GM19023 (cell line): ENCODE data around the gene ITGAE.

Experiments
- ATAC-seq: cut with Tn5 transposase; IDR thresholded peaks from one replicate; pipeline ENCODE4 v1.9.1; 2021; ENCODE audit warnings: mild to moderate bottlenecking, moderate library complexity; ENCODE audit not compliant: unreplicated experiment

ITGAE gene

DNA sequence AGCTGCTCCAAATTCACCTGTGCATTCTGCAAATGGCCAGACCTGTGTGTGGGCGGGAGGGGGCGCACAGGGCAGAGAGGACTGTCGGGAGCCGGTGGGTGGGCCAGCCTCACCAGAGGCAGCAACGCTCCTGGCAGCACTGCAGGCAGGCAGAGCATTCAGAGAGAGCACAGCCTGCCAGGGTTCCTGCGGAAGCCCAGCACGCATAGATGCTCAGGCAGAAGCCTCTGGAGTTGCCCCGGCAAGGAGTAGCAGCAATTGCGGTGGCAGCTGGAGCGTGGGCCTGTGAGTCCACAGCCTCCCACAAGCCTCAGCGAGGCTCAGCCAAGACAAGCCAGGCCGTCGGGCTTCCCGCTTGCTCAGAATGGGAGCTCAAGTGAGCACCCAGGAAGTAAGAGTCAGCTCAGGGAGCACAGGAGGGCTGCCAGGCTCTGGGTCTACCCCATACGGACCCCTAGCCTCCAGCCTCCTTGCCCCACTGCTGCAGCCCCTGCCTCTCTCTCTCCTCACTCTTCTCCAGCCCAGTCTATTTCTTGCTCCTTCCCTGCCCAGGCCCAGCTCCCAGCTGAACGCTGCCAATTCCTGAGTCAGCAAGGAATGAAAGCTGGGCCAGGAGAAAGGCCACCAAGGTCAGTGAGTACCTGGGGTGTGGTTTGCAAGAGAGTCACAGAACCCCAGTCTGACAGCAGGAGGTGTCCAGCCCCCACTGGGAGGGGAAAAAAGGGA lies 122.7 kb downstream of the ITGAE start:
- ATAC-seq: no peak

DNA sequence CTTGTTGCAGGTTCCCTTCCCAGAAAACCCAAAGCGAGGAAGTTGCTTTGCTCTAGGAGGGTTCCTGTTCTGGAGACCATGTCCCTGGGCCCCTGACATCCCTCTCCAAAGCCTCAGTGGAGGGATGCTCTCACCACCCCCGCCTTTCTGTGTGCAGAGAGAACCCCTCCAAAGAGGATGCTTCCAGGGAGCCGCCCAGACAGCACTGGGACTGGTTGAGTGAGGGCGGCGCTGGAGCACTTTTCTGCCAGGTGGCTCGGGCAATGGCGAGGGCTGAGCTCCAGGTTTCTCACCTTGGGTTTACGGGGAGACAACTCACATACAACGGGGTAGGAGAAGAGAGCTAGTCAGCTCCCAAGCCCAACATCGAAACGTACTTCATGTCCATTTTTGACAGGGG lies 125.1 kb downstream of the ITGAE start:
- no peak for ATAC-seq

DNA sequence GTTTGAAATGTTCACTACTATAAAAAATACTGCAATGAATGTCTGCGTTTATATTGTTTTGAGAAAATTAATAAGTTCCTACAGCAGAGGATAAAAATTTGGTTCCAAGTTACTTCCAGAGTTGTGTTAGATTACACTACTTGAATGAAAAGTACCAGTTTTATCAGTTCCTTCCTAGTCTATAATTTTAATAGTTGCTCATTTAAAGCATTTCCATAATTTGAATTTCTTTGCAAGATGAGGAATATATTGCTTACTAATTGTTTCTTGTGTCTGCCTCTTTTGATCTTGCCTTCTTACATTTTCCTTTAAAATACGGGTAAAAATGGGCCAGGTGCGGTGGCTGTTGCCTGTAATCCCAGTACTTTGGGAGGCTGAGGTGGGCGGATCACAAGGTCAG lies 128.4 kb downstream of the ITGAE start:
- no peak for ATAC-seq

DNA sequence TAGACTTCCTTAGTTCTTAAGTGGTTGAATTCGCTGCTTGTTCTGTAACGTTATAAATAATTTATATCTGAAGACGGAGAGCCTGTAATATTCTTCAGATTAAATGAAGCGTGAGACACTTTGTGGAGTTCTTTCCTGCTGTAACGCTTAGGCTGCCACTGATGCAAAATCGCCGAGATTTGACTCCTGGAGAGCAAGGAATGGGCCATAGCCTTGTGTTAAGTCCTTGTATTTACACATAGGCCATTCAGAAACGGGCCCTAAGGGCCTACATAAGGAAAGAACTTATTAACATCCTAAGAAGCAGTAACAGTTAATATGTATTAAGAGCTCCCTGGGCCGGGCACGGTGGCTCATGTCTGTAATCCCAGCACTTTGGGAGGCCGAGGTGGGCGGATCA lies 131.4 kb downstream of the ITGAE start:
- ATAC-seq: no peak

DNA sequence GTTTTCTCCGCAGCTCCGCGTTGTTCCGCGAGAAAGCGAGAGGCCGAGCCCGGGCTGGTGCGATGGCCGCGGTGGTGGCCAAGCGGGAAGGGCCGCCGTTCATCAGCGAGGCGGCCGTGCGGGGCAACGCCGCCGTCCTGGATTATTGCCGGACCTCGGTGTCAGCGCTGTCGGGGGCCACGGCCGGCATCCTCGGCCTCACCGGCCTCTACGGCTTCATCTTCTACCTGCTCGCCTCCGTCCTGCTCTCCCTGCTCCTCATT lies 132.0 kb downstream of the ITGAE start:
- ATAC-seq: peak; percentile 4

DNA sequence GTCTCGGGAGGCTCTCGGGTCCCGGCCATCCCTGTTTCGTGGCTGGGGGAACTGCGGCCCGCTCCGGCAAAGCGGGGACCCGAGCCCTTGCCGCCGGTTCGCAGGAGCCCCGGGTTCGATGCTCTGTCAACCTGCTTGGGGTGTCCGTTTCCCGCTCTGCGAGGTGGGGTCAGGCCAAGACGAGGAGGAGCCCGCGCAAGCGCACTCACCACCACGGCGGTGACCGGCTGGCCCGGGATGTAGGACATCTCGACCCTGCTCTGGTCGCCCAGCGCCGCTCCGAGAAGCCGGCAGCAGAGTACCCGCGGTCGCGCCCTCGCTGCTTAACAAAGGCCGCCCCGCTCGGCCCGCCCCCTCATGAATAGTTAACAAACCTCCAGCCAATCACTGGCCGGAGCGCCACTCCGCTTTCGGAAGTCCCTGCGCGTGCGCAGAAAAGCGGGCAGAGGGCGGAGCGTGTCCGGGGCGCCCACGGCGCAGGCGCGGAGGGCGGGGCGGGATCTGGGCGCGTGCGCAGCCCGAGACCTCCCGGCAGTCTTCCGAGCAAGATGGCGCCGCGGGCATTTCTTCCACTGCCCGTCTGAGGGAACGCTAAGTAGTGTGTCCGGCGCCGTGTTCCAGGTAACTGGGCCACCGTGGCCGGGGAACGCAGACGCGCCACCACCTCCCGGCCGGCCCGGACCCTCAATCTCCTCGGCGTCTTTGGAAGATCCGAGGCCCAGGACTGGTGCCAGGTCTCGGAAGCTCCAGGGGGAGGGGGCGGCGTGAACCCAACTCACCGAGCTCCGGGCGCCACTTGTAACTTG lies 132.5 kb downstream of the ITGAE start, which contains the start of the genes EMC6 and TAX1BP3:
TSS of gene EMC6 (plus strand) at position 534 of the 806 bp plus-strand sequence. CDS start 335 bp downstream, outside the sequence.
TSS of gene TAX1BP3 (minus strand) at position 300 of the 806 bp plus-strand sequence. CDS start at position 248, 52 bp downstream.
- ATAC-seq: peak; percentile 86

DNA sequence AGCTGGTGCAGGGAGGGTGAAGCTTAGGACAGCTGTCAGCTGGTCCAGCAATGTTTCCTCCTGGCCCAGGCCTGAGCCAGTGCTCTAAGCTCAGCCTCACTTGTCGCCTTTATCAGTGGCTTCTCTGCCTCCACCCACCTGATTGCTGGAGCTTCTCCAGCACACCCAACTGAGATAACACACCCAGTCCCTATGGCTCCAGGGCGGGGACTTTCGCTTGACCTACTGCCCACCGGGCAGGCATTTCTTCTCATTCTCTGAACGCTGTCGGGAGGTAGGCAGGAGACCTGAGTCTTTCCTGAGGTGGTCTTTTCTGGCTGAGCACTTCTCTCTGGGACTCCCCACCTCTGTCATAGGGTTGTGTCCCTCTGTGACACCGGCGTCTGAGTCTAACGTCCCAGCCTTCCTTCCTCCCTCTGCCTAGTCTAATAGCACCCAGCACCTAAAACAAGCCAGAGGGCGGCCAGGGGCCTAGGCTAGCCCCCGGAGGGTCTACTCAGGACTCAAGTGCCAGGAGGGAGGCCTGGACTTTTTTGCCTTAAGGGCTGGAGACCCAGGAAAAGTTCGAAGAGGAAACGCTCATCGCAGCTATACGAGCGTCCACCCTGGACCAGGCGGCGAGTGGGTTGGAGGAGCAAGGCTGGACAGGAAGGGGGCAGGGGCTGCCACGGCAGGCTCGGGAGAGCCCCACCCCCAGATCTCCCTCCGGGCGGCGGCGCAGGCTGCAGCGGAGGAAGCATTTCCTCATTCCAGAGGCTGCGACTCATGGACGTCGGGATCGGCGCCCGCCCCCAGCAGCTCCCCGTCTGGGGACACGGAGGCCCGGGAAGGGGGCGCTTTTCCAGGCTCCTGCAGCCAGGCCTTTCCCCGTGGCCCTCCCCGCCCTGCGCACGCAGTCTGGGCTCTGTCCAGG lies 133.4 kb downstream of the ITGAE start:
- ATAC-seq: peak; percentile 8

DNA sequence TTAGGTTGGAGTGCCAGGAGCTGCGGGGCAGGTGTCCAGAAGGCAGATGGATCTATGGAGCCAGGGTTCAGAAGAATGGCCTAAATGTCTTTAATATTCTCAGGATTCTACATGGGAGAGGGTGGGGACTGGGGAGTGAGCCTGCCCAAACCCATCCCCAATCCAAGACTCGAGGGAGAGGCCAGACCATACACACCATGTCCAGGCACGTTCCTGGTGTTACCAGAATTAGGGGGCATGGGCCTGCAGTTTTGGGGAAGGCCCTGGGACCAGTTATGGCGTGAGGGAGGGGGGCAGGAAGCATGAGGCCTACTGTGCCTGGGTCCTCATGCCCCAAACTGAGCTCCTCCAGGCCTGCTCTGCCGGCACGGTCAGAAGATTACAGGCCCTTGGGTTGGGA lies 134.5 kb downstream of the ITGAE start:
- no peak for ATAC-seq

DNA sequence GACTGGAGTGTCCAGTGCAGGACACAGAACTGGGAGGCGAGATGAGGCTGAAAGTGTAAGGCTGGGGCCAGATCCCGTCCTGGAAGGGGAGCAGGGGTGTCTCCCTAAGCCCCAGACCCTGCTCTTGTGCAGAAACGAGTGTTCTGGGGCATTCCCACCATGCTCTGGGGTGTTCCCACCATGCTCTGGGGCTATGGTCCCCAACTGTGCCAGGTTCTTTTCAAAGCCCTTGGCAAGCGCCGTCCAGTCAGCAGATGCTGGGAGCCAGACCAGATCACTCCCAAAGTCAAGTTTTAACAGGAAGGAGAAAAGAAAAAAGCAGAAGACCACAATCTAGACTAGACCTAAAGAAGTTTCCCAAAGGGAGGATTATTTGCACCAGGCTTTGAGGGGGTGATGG lies 135.2 kb downstream of the ITGAE start:
- no peak for ATAC-seq
